Activated gamma-delta T cell treated with anti-CD3 and anti-CD28 coated beads, Interleukin-2, amount 50 U/mL, for 16 hours (primary cell): ENCODE data around the gene QRSL1.
"Not testable (repeated sequence)": the region's sequence is repeated elsewhere in the genome, so short reads cannot be mapped to it uniquely, and the experiment has no call there.

Experiments used
- DNase-seq: peaks from one replicate; pipeline ENCODE4 v3.0.0-alpha.2; 2020; ENCODE audit warnings: low read depth

QRSL1 gene

DNA sequence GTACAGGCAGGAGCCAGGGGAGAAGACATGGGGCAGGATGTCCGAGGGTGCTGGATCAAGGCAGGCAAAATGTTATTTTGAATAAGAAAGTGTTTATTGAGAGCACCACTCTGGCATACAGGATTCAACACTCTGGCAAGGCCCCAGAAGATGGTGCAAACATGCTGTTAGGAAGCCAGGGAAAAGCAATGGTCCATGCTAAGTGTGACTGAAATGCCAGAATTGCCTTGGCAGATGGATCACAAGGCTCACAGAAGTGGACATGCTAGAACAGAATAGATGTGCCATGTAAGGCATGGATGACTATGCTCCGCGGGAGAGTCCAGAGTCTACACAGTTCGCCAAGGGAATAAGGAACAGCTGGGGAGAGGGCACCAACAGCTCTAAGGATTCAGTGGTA is 54.6 kb downstream of the QRSL1 start:
- DNase-seq: no peak

GRCh38 chr6:106685833-106686232 is 56.5 kb downstream of the QRSL1 start:
- no peak for DNase-seq

- no peak for DNase-seq
Observed at GRCh38 chr6:106688177-106688951, 59.0 kb downstream of the QRSL1 start.

- no peak for DNase-seq
Observed at GRCh38 chr6:106692112-106692818, 62.9 kb downstream of the QRSL1 start.

GRCh38 chr6:106692819-106693208 is 63.4 kb downstream of the QRSL1 start:
- DNase-seq: no peak

- DNase-seq: no peak
Observed at GRCh38 chr6:106693418-106693817, 64.0 kb downstream of the QRSL1 start.

DNA sequence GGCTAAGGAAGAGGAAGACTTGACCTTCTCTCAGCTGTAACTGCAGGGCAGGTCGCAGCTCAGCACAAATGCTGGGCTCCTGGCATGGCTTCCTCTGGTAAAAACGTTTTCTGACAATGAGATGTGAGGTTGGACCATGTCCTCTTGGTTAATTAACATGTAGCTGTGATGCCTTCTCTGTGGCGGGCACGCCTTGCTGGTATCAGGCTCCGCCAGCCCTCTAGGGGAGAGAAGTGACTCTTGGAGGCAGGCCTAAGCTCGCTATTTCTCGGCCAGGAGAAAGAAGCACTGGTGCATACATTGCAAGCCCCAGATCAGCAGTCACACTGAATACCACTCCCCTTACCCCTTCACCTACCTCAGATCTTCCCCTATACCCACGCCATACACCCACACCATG is 65.0 kb downstream of the QRSL1 start:
- no peak for DNase-seq

DNA sequence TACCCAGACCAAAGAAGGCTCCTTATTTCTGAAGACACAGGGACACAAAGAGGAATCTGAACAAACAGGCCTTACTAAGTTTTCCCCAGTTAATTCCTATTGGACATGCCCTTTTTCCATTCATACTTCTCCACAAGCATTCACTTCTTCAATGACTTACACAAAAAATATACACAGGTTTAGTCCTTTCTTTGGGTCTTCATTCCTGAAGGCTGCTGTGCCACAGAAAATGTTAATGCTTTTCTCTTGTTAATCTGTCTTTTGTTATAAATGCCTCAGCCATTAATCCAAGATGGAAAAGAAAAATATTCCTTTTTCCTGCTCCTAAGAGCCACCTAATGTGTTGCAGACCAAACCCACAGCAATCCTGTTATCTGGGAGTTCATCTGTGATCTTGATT is 71.2 kb downstream of the QRSL1 start:
- DNase-seq: no peak

DNA sequence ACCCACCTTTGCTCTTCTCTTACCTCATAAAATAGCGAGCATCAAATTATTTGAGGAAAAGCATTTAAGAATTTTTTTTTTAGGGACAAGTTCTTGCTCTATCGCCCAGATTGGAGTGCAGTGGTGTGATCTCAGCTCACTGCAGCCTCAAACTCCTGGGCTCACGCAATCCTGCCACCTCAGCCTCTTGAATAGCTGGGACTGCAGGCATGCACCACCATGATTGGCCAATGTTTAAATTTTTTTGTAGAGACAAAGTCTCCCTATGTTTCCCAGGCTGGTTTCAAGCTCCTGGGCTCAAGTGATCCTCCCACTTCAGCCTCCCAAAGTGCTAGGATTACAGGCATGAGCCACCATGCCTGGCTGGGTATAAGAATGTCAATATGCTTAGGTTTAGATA is 71.8 kb downstream of the QRSL1 start:
- not testable (repeated sequence) for DNase-seq

GRCh38 chr6:106702046-106702445 is 72.7 kb downstream of the QRSL1 start:
- no peak for DNase-seq

DNA sequence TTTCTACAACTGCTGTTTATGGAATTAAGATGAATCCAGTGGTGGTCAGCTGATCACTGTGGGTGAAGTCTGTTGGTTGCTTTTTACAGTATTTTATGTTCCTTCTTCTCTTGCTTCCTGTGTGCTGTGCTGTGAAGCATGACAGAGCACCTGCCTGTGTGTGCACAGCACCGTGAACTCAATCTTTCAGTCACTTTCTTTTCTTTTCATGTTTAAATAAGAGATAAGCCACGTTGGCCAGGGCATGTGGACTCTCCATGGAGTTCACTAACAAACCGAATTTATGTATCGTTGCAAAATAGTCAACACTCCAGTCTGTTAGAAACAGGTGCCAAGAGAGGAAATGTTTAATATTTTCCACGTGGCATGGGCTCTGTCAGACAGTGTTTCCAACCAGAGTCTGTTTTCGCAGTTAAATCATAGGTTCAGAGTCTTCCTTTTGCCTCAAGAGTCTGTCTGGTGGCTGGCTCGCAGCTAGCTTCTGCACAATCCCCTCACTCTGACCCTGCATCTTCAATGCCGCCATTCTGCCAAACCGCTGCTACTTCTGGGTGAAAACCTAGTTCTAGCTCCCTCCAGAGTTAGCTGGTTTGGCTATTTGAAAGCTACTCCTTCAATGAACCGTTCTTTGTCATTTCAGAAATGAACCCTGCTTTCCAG is 73.2 kb downstream of the QRSL1 start:
- no peak for DNase-seq

DNA sequence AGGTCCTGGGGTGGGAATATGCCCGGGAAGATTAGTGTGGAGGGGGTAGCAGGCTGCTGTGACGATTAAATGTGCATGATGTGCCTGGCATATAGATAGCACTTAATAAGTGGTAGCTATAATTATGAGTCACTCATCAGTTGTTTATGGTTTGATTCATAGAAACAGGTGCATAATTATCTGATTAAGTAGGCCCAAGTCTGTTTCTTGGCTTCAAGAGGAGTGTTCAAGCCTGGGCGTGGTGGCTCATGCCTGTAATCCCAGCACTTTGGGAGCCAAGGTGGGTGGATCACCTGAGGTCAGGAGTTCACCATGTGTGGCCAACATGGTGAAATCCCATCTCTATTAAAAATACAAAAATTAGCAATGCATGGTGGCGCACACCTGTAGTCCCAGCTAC is 74.9 kb downstream of the QRSL1 start:
- DNase-seq: no peak

- DNase-seq: no peak
Observed at GRCh38 chr6:106705156-106705555, 75.8 kb downstream of the QRSL1 start.

DNA sequence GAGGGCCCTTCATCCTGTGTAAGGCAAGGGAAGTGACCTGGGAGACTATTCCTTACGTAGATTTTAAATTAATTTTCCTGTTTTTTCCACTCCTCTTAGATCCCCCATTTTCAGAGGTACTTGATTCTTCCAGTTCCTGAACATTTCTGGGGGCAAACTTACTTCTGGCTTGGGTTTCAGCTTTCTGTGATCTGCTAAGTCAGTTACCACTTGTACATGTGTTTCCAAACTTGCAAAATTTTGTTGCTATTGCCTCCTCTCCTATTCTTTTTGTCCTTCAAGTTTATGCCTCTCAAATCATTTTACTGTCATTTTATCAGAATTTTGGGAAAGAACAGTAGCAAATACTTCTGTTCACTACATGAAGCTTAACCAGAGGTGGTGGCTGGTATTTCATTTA is 81.2 kb downstream of the QRSL1 start:
- DNase-seq: no peak

GRCh38 chr6:106714281-106714680 is 84.9 kb downstream of the QRSL1 start:
- no peak for DNase-seq

DNA sequence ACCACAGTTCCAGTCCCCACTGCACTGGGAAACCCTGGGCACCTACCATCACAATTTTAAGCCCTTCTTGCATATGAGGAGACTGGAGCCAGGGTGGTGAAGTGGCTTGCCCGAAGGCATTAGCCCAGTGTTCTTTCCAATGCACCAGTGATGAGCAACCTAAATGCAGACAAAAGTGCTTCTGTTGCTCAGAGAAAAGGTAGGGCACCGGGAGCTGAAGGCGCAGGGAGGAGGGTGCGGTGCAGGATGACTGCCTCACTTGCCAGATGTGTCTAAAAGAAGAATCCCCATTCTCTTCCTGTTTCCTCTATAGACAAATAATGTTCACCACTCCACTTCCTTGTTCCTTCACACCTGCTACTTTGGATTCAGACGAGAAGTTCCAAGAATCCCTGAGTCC is 86.5 kb downstream of the QRSL1 start:
- DNase-seq: no peak

GRCh38 chr6:106716966-106717365 is 87.6 kb downstream of the QRSL1 start:
- no peak for DNase-seq
